GM12878 (cell line): Measurements from ENCODE around the gene SLC38A3. TPM values are rescaled to one million over a fixed set of nuclear protein-coding genes. Genes with fewer than 3 reads are reported as not detected.
"Not testable (repeated sequence)": the region's sequence is repeated elsewhere in the genome, so short reads cannot be mapped to it uniquely, and the experiment has no call there.

Experiments used
- ATAC-seq: fragments of 200-7000 bp; cut with Tn5 transposase; 3 replicates; pipeline ENCODE4 v1.9.1; 2020; ENCODE audit warnings: mild to moderate bottlenecking, moderate library complexity
- BruUV-seq: library from RNA; stranded (reverse); fragments of 400-500 nt; replicated peaks from 2 replicates; lab custom pipeline; 2021; lab: Mats Ljungman, UMichigan
- CTCF ChIA-PET: fragments of 300-600 bp; sonication (Branson Sonifier 250); formaldehyde crosslinking; extraction: SDS; loops from one replicate; lab custom pipeline; 2021; ENCODE audit warnings: inconsistent platforms; lab: Yijun Ruan, JAX
- POLR2A ChIA-PET: fragments of 350-600 bp; formaldehyde crosslinking; extraction: SDS; loops from one replicate; lab custom pipeline; 2021; ENCODE audit warnings: inconsistent platforms; lab: Charles Lee
- RAD21 ChIA-PET: fragments of 300-600 bp; sonication (Branson Sonifier 250); formaldehyde crosslinking; loops from one replicate; lab custom pipeline; 2023; ENCODE audit warnings: antibody characterized with exemption; ENCODE audit not compliant: unreplicated experiment; lab: Charles Lee
- SMC1A ChIA-PET: fragments of 300-600 bp; sonication (Branson Sonifier 250); formaldehyde crosslinking; loops from one replicate; lab custom pipeline; 2023; ENCODE audit not compliant: unreplicated experiment, uncharacterized antibody; lab: Charles Lee
- DNase-seq: peaks from one replicate; pipeline ENCODE4 v3.0.0-alpha.2; 2011; ENCODE audit warnings: low read depth, low spot score
- FAIRE-seq: peaks from 3 replicates; lab custom pipeline; 2011; peaks lifted over from hg19 to GRCh38; lab: Jason Lieb, UNC
- H2AFZ ChIP-seq: 2 replicates; pipeline ENCODE4 v1.6.0; 2011; ENCODE audit warnings: low read depth, low read length, control low read depth; ENCODE audit not compliant: control insufficient read depth
- H3K27ac ChIP-seq: 2 replicates; pipeline ENCODE4 v1.5.1; 2011; ENCODE audit warnings: control low read depth; ENCODE audit not compliant: control insufficient read depth, insufficient read depth
- H3K27me3 ChIP-seq, 2 experiments: replicated peaks in 1 of 2; 2 replicates each; pipeline versions ENCODE4 v1.6.0 to v1.6.1; 2011; ENCODE audit warnings: low read length in 1 of 2; ENCODE audit not compliant: control insufficient read depth in 2 of 2, insufficient read depth in 2 of 2
- H3K36me3 ChIP-seq, 2 experiments: 2 replicates each; pipeline ENCODE4 v1.5.1; 2011; ENCODE audit warnings: low read length in 1 of 2; ENCODE audit not compliant: control insufficient read depth in 2 of 2, insufficient read depth in 2 of 2
- H3K4me1 ChIP-seq: 2 replicates; pipeline ENCODE4 v1.6.1; 2011; ENCODE audit warnings: mild to moderate bottlenecking, low read length, moderate library complexity, mixed read lengths; ENCODE audit not compliant: control insufficient read depth, insufficient read depth
- H3K4me2 ChIP-seq: 2 replicates; pipeline ENCODE4 v1.6.0; 2011; ENCODE audit warnings: control low read depth; ENCODE audit not compliant: control insufficient read depth, insufficient read depth
- H3K4me3 ChIP-seq: fragments of 200-600 bp; sonication (generic); 2 replicates; pipeline ENCODE4 v1.5.1; 2016
- H3K79me2 ChIP-seq: 2 replicates; pipeline ENCODE4 v1.6.0; 2011; ENCODE audit warnings: low read length; ENCODE audit not compliant: control insufficient read depth, insufficient read depth
- H3K9ac ChIP-seq: 2 replicates; pipeline ENCODE4 v1.8.0; 2011; ENCODE audit warnings: low read length, control low read depth, mixed read lengths; ENCODE audit not compliant: control insufficient read depth, insufficient read depth
- H3K9me3 ChIP-seq: replicated peaks from 3 replicates; pipeline ENCODE4 v1.5.1; 2011; ENCODE audit warnings: mild to moderate bottlenecking, low read length; ENCODE audit not compliant: control insufficient read depth, insufficient read depth
- H4K20me1 ChIP-seq: 2 replicates; pipeline ENCODE4 v1.6.0; 2011; ENCODE audit not compliant: control insufficient read depth, insufficient read depth
- ASH2L ChIP-seq: fragments of 300-600, 200-600 bp; sonication (generic); IDR thresholded peaks from 2 replicates; pipeline ENCODE4 v1.6.1; 2017; ENCODE audit warnings: low read depth, mild to moderate bottlenecking, borderline replicate concordance
- BACH1 ChIP-seq: fragments of 450-650 bp; IDR thresholded peaks from 2 replicates; pipeline ENCODE4 v1.6.1; 2017; ENCODE audit warnings: mild to moderate bottlenecking, borderline replicate concordance
- BMI1 ChIP-seq: fragments of 450-650 bp; IDR thresholded peaks from 2 replicates; pipeline ENCODE4 v1.6.1; 2016; ENCODE audit warnings: mild to moderate bottlenecking, moderate library complexity, borderline replicate concordance
- HDAC2 ChIP-seq: fragments of 200-600 bp; sonication (generic); IDR thresholded peaks from 2 replicates; pipeline ENCODE4 v1.6.1; 2017
- HDAC6 ChIP-seq: fragments of 200-600 bp; sonication (generic); IDR thresholded peaks from one replicate; pipeline ENCODE4 v1.8.0; 2017; ENCODE audit warnings: antibody characterized with exemption; ENCODE audit not compliant: unreplicated experiment
- MTA3 ChIP-seq: IDR thresholded peaks from 2 replicates; pipeline ENCODE4 v1.6.1; 2012; ENCODE audit warnings: low read length, inconsistent platforms, borderline replicate concordance
- NBN ChIP-seq: fragments of 450-650 bp; IDR thresholded peaks from 2 replicates; pipeline ENCODE4 v1.6.1; 2016
- PAX8 ChIP-seq: fragments of 450-650 bp; IDR thresholded peaks from 2 replicates; pipeline ENCODE4 v1.6.1; 2017; ENCODE audit warnings: mild to moderate bottlenecking, moderate library complexity
- PKNOX1 ChIP-seq: fragments of 450-650 bp; IDR thresholded peaks from 2 replicates; pipeline ENCODE4 v1.6.1; 2016; ENCODE audit warnings: mild to moderate bottlenecking
- RELB ChIP-seq: fragments of 450-650 bp; IDR thresholded peaks from 2 replicates; pipeline ENCODE4 v1.6.1; 2017; ENCODE audit warnings: low read depth, mild to moderate bottlenecking, moderate library complexity
- SREBF1 ChIP-seq: IDR thresholded peaks from 2 replicates; pipeline ENCODE4 v1.6.1; 2012; ENCODE audit warnings: mild to moderate bottlenecking, low read length
- YY1 ChIP-seq: IDR thresholded peaks from 2 replicates; pipeline ENCODE4 v1.6.1; 2011; ENCODE audit warnings: low read depth, mild to moderate bottlenecking, low read length
- ZNF384 ChIP-seq: IDR thresholded peaks from 2 replicates; pipeline ENCODE4 v1.6.1; 2012; ENCODE audit warnings: low read depth, mild to moderate bottlenecking, low read length, improper control_type of control experiment, borderline replicate concordance
- ZNF622 ChIP-seq: fragments of 450-650 bp; IDR thresholded peaks from 2 replicates; pipeline ENCODE4 v1.6.1; 2017; ENCODE audit warnings: mild to moderate bottlenecking, inconsistent platforms
- WGBS: methylation state at CpG from one replicate; pipeline ENCODE4 v1.1.6; 2016; ENCODE audit warnings: low lambda C conversion rate; ENCODE audit not compliant: insufficient replicate concordance, insufficient coverage; ENCODE audit errors: missing lambda C conversion rate; 5-methylcytosine and 5-hydroxymethylcytosine counted together
- in situ Hi-C: fragments of 300-500 bp; cut with MboI; formaldehyde crosslinking; loops from 9 replicates; pipeline ENCODE4 v1.14.3; 2018; ENCODE audit warnings: mixed read lengths
- intact Hi-C: fragments of 100-400 bp; cut with micrococcal nuclease; formaldehyde crosslinking; loops from one replicate; pipeline ENCODE4 v1.14.2; 2022; ENCODE audit not compliant: unreplicated experiment
- polyA plus RNA-seq, 11 experiments: library from polyadenylated mRNA; depleted of rRNA in 4 of 11; unstranded in 6 of 11; stranded (reverse) in 5 of 11; fragments of >200 nt; fragmentation: Nextera tagmentation in 4 of 11; fragmentation: Illumina TruSeq in 1 of 11; extraction: Ambion mirVana in 4 of 11; extraction: Trizol in 1 of 11; gene quantifications; 1 replicate in 1 of 11; 2 replicates in 10 of 11; pipeline versions ENCODE4 v1.2.1 to v1.2.3, GENCODE V29; 2011 to 2016; ENCODE audit warnings: inconsistent platforms in 2 of 11, missing spikeins in 2 of 11, low read depth in 1 of 11
- total RNA-seq, 4 experiments: library from RNA; depleted of rRNA in 3 of 4; stranded (reverse); fragments of >200 nt in 3 of 4; fragmentation: Illumina TruSeq in 1 of 4; extraction: Trizol in 1 of 4; gene quantifications; 2 replicates each; pipeline versions ENCODE4 v1.2.1 to v1.2.3, GENCODE V29; 2013 to 2021

SLC38A3 gene
- total and polyA plus RNA-seq, 10 of the 15 experiments (the other 5 are each of a cell fraction or from before 2014, with no cell fraction given): 0.14 TPM; not detected in 9

- TF ChIP-seq YY1 (no peak), ZNF622 (no peak), HDAC2 (no peak), NBN (no peak), HDAC6 (no peak), RELB (no peak)
- TF ChIP-seq, all 136 proteins: peak for 0
These were observed 5.1 kb downstream of the SLC38A3 start (continued) for GRCh38 chr3:50210176-50210509.

GRCh38 chr3:50210510-50211367 lies 5.7 kb downstream of the SLC38A3 start:
- no peaks in the 10 kb centered on the region for H3K79me2 ChIP-seq
- ChIA-PET CTCF (interaction anchor here (0.9 to 2.1 kb wide), 4 partner anchors 11 to 62 kb away, joined by 3 to 8 read pairs (median 4); no protein-coding TSS in a partner anchor), RAD21 (interaction anchor here (0.7 to 1.4 kb wide), 3 partner anchors 14 to 641 kb away, joined by 3 to 5 read pairs (median 5); no protein-coding TSS in a partner anchor), POLR2A (interaction anchor here (1.1 to 1.4 kb wide), 2 partner anchors 9 to 25 kb away, joined by 3 read pairs; partner anchors contain the start of gene GNAI2), SMC1A (no interaction called here)
- TF ChIP-seq ZNF384: no peak
- TF ChIP-seq BMI1: no peak
- TF ChIP-seq MTA3: no peak
- TF ChIP-seq ASH2L: no peak
- TF ChIP-seq BACH1: no peak
- no peak for TF ChIP-seq PKNOX1
- no peak for TF ChIP-seq PAX8
- TF ChIP-seq SREBF1: no peak
- ATAC-seq (no peak), FAIRE-seq (no peak), DNase-seq (no peak)
- no peak overlapping the region for H3K27ac ChIP-seq
- H4K20me1 ChIP-seq: no peaks in the 10 kb centered on the region
- no peak overlapping the region for H3K4me2 ChIP-seq
- BruUV-seq: no TSS peak
- WGBS: 44% methylated on average over 13 of the region's 13 CpGs
- no peaks in the 10 kb centered on the region for H3K36me3 ChIP-seq
- no peak overlapping the region for H3K9ac ChIP-seq
- no peaks in the 10 kb centered on the region for H3K9me3 ChIP-seq
- peaks cover 5 to 9% of the 10 kb centered on the region in 2 experiments for H3K27me3 ChIP-seq
- intact Hi-C loops (no loop called here), in situ Hi-C loops (no loop called here)
- H3K4me1 ChIP-seq: no peaks in the 10 kb centered on the region
- no peak overlapping the region for H3K4me3 ChIP-seq
- H2AFZ ChIP-seq: no peak overlapping the region

- intact Hi-C loops, H3K9ac ChIP-seq, BruUV-seq, H3K36me3 ChIP-seq, H3K9me3 ChIP-seq, H3K27me3 ChIP-seq, ATAC-seq, in situ Hi-C loops, FAIRE-seq, H3K4me2 ChIP-seq, H3K4me3 ChIP-seq, H3K27ac ChIP-seq, H4K20me1 ChIP-seq, H3K4me1 ChIP-seq, DNase-seq, H2AFZ ChIP-seq, H3K79me2 ChIP-seq: not testable (repeated sequence)
- ChIA-PET RAD21 (interaction anchor here (0.7 to 1.4 kb wide), 3 partner anchors 14 to 642 kb away, joined by 3 to 5 read pairs (median 5); no protein-coding TSS in a partner anchor), POLR2A (interaction anchor here (0.7 to 1.4 kb wide), 2 partner anchors 9 to 1082 kb away, joined by 3 to 5 read pairs; no protein-coding TSS in a partner anchor), SMC1A (interaction anchor here (0.8 kb wide), 1 partner anchor 19 kb away, joined by 3 read pairs; no protein-coding TSS in a partner anchor), CTCF (interaction anchor here (1.0 to 2.1 kb wide), 4 partner anchors 7 to 61 kb away, joined by 3 to 8 read pairs (median 4); no protein-coding TSS in a partner anchor)
- WGBS: 29% methylated on average over 4 of the region's 5 CpGs
These were observed 6.3 kb downstream of the SLC38A3 start for GRCh38 chr3:50211368-50211717.
